ENCODE data around the gene TBC1D5.

Gene TBC1D5

GRCh38 chr3:17239417-17239816 lies 503.0 kb downstream of the TBC1D5 start:
- no peaks in the 10 kb centered on the region for H3K27me3 Mint-ChIP-seq
- no peak overlapping the region for H3K27ac Mint-ChIP-seq
- H3K36me3 Mint-ChIP-seq: peaks cover 5 to 6% of the 10 kb centered on the region in 2 donors

GRCh38 chr3:17238023-17238422 lies 504.4 kb downstream of the TBC1D5 start:
- H3K4me1 Mint-ChIP-seq: peaks cover 0 to 2% of the 10 kb centered on the region in 2 donors
- DNase-seq: no peak

More at GRCh38 chr3:17239417-17239816, 503.0 kb downstream of the TBC1D5 start:
- Mint-ChIP-seq H3K4me3 (no peak overlapping the region), H3K9me3 (no peaks in the 10 kb centered on the region), H3K4me1 (no peaks in the 10 kb centered on the region)
- DNase-seq (no peak), ATAC-seq (replicated peaks) (no peak)

GRCh38 chr3:17235310-17235709 lies 507.1 kb downstream of the TBC1D5 start:
- Mint-ChIP-seq H3K9me3 (no peaks in the 10 kb centered on the region), H3K4me3 (no peak overlapping the region), H3K27me3 (no peaks in the 10 kb centered on the region), H3K36me3 (peaks cover 4 to 5% of the 10 kb centered on the region in 2 donors), H3K27ac (no peak overlapping the region), H3K4me1 (peaks cover 0 to 7% of the 10 kb centered on the region in 2 donors)
- no peak for ATAC-seq (replicated peaks)
- no peak for DNase-seq

More at GRCh38 chr3:17238023-17238422, 504.4 kb downstream of the TBC1D5 start:
- ATAC-seq (replicated peaks): no peak
- H3K4me3 Mint-ChIP-seq: no peak overlapping the region
- H3K27ac Mint-ChIP-seq: peak overlapping the region; percentile 17
- no peaks in the 10 kb centered on the region for H3K9me3 Mint-ChIP-seq
- no peaks in the 10 kb centered on the region for H3K27me3 Mint-ChIP-seq
- H3K36me3 Mint-ChIP-seq: peaks cover 5 to 6% of the 10 kb centered on the region in 2 donors

- no peaks in the 10 kb centered on the region for H3K9me3 Mint-ChIP-seq
- no peak overlapping the region for H3K4me3 Mint-ChIP-seq
- H3K27ac Mint-ChIP-seq: no peak overlapping the region
- H3K36me3 Mint-ChIP-seq: peaks cover 4 to 5% of the 10 kb centered on the region in 2 donors
- no peaks in the 10 kb centered on the region for H3K27me3 Mint-ChIP-seq
- H3K4me1 Mint-ChIP-seq: peaks cover 0 to 7% of the 10 kb centered on the region in 2 donors
- ATAC-seq (replicated peaks) (no peak), DNase-seq (no peak)
Observed at GRCh38 chr3:17234382-17234781, 508.0 kb downstream of the TBC1D5 start.

GRCh38 chr3:17233398-17233800 lies 509.0 kb downstream of the TBC1D5 start:
- DNase-seq (peak; percentile 21), ATAC-seq (replicated peaks) (peak; percentile 95 to 99)
- H3K36me3 Mint-ChIP-seq: peaks cover 5% of the 10 kb centered on the region in 2 donors
- H3K4me1 Mint-ChIP-seq: peaks cover 0 to 7% of the 10 kb centered on the region in 2 donors
- no peaks in the 10 kb centered on the region for H3K9me3 Mint-ChIP-seq
- no peaks in the 10 kb centered on the region for H3K27me3 Mint-ChIP-seq
- no peak overlapping the region for H3K27ac Mint-ChIP-seq
- no peak overlapping the region for H3K4me3 Mint-ChIP-seq

- H3K36me3 Mint-ChIP-seq: peaks cover 3 to 5% of the 10 kb centered on the region in 2 donors
- ATAC-seq (replicated peaks) (no peak), DNase-seq (no peak)
- no peaks in the 10 kb centered on the region for H3K9me3 Mint-ChIP-seq
- H3K4me1 Mint-ChIP-seq: peaks cover 0 to 7% of the 10 kb centered on the region in 2 donors
- no peak overlapping the region for H3K27ac Mint-ChIP-seq
- H3K27me3 Mint-ChIP-seq: no peaks in the 10 kb centered on the region
- H3K4me3 Mint-ChIP-seq: no peak overlapping the region
Observed at GRCh38 chr3:17232442-17232841, 510.0 kb downstream of the TBC1D5 start.

GRCh38 chr3:17231537-17232261 lies 510.7 kb downstream of the TBC1D5 start:
- no peak for ATAC-seq (replicated peaks)
- H3K4me1 Mint-ChIP-seq: peaks cover 0 to 7% of the 10 kb centered on the region in 2 donors
- H3K4me3 Mint-ChIP-seq: no peak overlapping the region
- no peaks in the 10 kb centered on the region for H3K9me3 Mint-ChIP-seq
- no peak for DNase-seq
- peaks cover 0 to 1% of the 10 kb centered on the region in 2 donors for H3K36me3 Mint-ChIP-seq
- no peaks in the 10 kb centered on the region for H3K27me3 Mint-ChIP-seq
- no peak overlapping the region for H3K27ac Mint-ChIP-seq

GRCh38 chr3:17227472-17227871 lies 515.0 kb downstream of the TBC1D5 start:
- H3K27me3 Mint-ChIP-seq: no peaks in the 10 kb centered on the region
- no peak for DNase-seq
- H3K4me3 Mint-ChIP-seq: no peak overlapping the region
- no peaks in the 10 kb centered on the region for H3K9me3 Mint-ChIP-seq
- no peak overlapping the region for H3K27ac Mint-ChIP-seq
- H3K36me3 Mint-ChIP-seq: peaks cover 7 to 8% of the 10 kb centered on the region in 2 donors
- H3K4me1 Mint-ChIP-seq: peaks cover 0 to 5% of the 10 kb centered on the region in 2 donors
- no peak for ATAC-seq (replicated peaks)

GRCh38 chr3:17221529-17221928 lies 520.9 kb downstream of the TBC1D5 start:
- H3K9me3 Mint-ChIP-seq: peaks cover 4 to 6% of the 10 kb centered on the region in 2 donors
- no peaks in the 10 kb centered on the region for H3K4me1 Mint-ChIP-seq
- DNase-seq: no peak
- peaks cover 35 to 50% of the 10 kb centered on the region in 2 donors for H3K36me3 Mint-ChIP-seq
- no peak for ATAC-seq (replicated peaks)
- no peak overlapping the region for H3K4me3 Mint-ChIP-seq
- H3K27ac Mint-ChIP-seq: no peak overlapping the region
- H3K27me3 Mint-ChIP-seq: no peaks in the 10 kb centered on the region

GRCh38 chr3:17219593-17219992 lies 522.8 kb downstream of the TBC1D5 start:
- H3K36me3 Mint-ChIP-seq: peaks cover 35 to 50% of the 10 kb centered on the region in 2 donors
- no peaks in the 10 kb centered on the region for H3K4me1 Mint-ChIP-seq
- no peak overlapping the region for H3K27ac Mint-ChIP-seq
- H3K4me3 Mint-ChIP-seq: no peak overlapping the region
- no peak for DNase-seq
- H3K9me3 Mint-ChIP-seq: peaks cover 4 to 6% of the 10 kb centered on the region in 2 donors
- no peak for ATAC-seq (replicated peaks)
- no peaks in the 10 kb centered on the region for H3K27me3 Mint-ChIP-seq

- Mint-ChIP-seq H3K27me3 (no peaks in the 10 kb centered on the region), H3K4me3 (no peak overlapping the region), H3K36me3 (peaks cover 34 to 48% of the 10 kb centered on the region in 2 donors), H3K4me1 (no peaks in the 10 kb centered on the region), H3K27ac (no peak overlapping the region), H3K9me3 (peaks cover 4 to 6% of the 10 kb centered on the region in 2 donors)
- DNase-seq: no peak
- ATAC-seq (replicated peaks): no peak
Observed at GRCh38 chr3:17218587-17218986, 523.8 kb downstream of the TBC1D5 start.

GRCh38 chr3:17217588-17217987 lies 524.8 kb downstream of the TBC1D5 start:
- no peak for ATAC-seq (replicated peaks)
- Mint-ChIP-seq H3K4me1 (no peaks in the 10 kb centered on the region), H3K36me3 (peaks cover 31 to 42% of the 10 kb centered on the region in 2 donors), H3K27ac (no peak overlapping the region), H3K27me3 (no peaks in the 10 kb centered on the region), H3K4me3 (no peak overlapping the region), H3K9me3 (peaks cover 4 to 6% of the 10 kb centered on the region in 2 donors)
- no peak for DNase-seq

GRCh38 chr3:17213102-17213501 lies 529.3 kb downstream of the TBC1D5 start:
- Mint-ChIP-seq H3K27ac (no peak overlapping the region), H3K27me3 (no peaks in the 10 kb centered on the region), H3K4me3 (no peak overlapping the region), H3K36me3 (peaks cover 26 to 45% of the 10 kb centered on the region in 2 donors), H3K4me1 (no peaks in the 10 kb centered on the region), H3K9me3 (no peaks in the 10 kb centered on the region)
- no peak for DNase-seq
- no peak for ATAC-seq (replicated peaks)

- Mint-ChIP-seq H3K4me3 (no peak overlapping the region), H3K27ac (no peak overlapping the region), H3K4me1 (peaks cover 1 to 7% of the 10 kb centered on the region in 2 donors), H3K9me3 (peaks cover 11 to 12% of the 10 kb centered on the region in 2 donors), H3K27me3 (no peaks in the 10 kb centered on the region), H3K36me3 (peaks cover 44 to 66% of the 10 kb centered on the region in 2 donors)
- DNase-seq (no peak), ATAC-seq (replicated peaks) (no peak)
Observed at GRCh38 chr3:17207979-17208378, 534.5 kb downstream of the TBC1D5 start.

- DNase-seq: no peak
- peaks cover 1 to 7% of the 10 kb centered on the region in 2 donors for H3K4me1 Mint-ChIP-seq
- no peaks in the 10 kb centered on the region for H3K27me3 Mint-ChIP-seq
- no peak overlapping the region for H3K27ac Mint-ChIP-seq
- H3K36me3 Mint-ChIP-seq: peaks cover 53 to 74% of the 10 kb centered on the region in 2 donors
- H3K9me3 Mint-ChIP-seq: peaks cover 15 to 18% of the 10 kb centered on the region in 2 donors
- no peak for ATAC-seq (replicated peaks)
- H3K4me3 Mint-ChIP-seq: no peak overlapping the region
Observed at GRCh38 chr3:17207019-17207418, 535.4 kb downstream of the TBC1D5 start.
